GM18498 (cell line): ENCODE results near the gene HOXC6.
"Not testable (repeated sequence)": the region's sequence is repeated elsewhere in the genome, so short reads cannot be mapped to it uniquely, and the experiment has no call there.

Experiments used
- ATAC-seq: cut with Tn5 transposase; IDR thresholded peaks from one replicate; pipeline ENCODE4 v1.9.1; 2021; ENCODE audit warnings: mild to moderate bottlenecking, moderate library complexity; ENCODE audit not compliant: unreplicated experiment

HOXC6 gene

DNA sequence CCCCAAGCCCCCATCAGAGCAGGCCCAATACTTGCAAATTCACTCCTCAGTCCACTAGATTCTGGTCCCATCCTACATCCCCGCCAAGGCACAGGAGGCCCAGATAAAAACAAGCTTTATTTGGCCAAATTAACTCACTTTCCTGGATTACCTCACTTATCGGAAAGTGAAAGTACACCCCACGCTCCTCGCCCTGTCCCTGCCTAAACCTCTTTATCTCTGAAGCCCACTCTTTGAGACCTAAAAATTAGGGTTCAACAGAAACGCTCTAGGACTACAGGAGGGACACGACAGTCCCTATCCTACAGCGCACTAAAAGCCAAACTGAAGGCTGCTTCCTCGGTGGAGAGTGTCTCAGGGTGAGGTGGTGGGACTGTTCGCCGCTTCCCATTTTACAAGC, 49.6 kb downstream of the HOXC6 start:
- ATAC-seq, result not testable (repeated sequence)

DNA sequence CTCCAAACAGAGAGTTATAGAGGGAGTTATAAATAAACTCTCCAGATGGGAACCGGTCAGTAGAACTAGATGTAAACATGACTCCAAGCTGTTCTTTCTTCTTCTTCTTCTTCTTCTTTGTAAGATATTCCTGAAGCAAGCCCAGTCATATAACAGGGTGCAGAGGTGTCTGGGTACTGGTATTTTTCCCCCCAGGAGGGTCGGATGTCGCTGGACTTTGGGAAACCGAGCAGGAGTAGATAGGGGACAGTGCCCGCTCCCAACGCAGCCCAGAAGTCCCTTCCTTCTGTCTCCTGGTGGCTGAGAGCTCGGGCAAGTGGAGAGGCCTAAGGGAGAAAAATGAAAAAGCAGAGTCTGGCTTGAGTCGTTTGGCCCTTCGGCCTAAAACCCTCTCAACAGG, 50.9 kb downstream of the HOXC6 start:
- not testable (repeated sequence) for ATAC-seq
